Measurements from ENCODE around the gene NEUROG2. TPM values are rescaled to one million over a fixed set of nuclear protein-coding genes. Genes with fewer than 3 reads are reported as not detected.
"Not testable (repeated sequence)": the region's sequence is repeated elsewhere in the genome, so short reads cannot be mapped to it uniquely, and the experiment has no call there.

The NEUROG2 gene
- total RNA-seq, 1 experiment from 2014 or later = not detected

- POLR2A ChIA-PET = no interaction called here
- H3K4me3 Mint-ChIP-seq (ENCODE audit: unreplicated experiment) = no peak overlapping the region
- no peak for DNase-seq (ENCODE audit: unreplicated experiment)
- no peak overlapping the region for H3K27ac Mint-ChIP-seq (ENCODE audit: low read depth, unreplicated experiment)
- H3K36me3 Mint-ChIP-seq (ENCODE audit: insufficient read depth, unreplicated experiment) = no peaks in the 10 kb centered on the region
- H3K4me1 Mint-ChIP-seq (ENCODE audit: insufficient read depth, unreplicated experiment) = no peaks in the 10 kb centered on the region
- H3K27me3 Mint-ChIP-seq (ENCODE audit: insufficient read depth, unreplicated experiment) = no peaks in the 10 kb centered on the region
- no peak for TF ChIP-seq CTCF (IDR thresholded peaks at IDR 0.05; ENCODE audit: unreplicated experiment)
- intact Hi-C loops (cut with micrococcal nuclease) = loop anchor here (10.0 kb wide), 1 partner anchor 291 kb away; the partner anchor contains the start of gene AP1AR
- no peaks in the 10 kb centered on the region for H3K9me3 Mint-ChIP-seq (ENCODE audit: unreplicated experiment)
- BruUV-seq (replicated peaks) = no TSS peak
- CTCF ChIA-PET = interaction anchor here (0.9 to 6.3 kb wide), 4 partner anchors 9 to 201 kb away, joined by 3 to 77 read pairs (median 3); no protein-coding TSS in a partner anchor
Measured at GRCh38 chr4:112526061-112526460, 10.1 kb upstream of the NEUROG2 start.

GRCh38 chr4:112523764-112524505, 8.0 kb upstream of the NEUROG2 start:
- intact Hi-C loops (cut with micrococcal nuclease) = loop anchor here (1.0 to 10.0 kb wide), 5 partner anchors 81 to 425 kb away; partner anchors contain the start of gene AP1AR
- Mint-ChIP-seq H3K27me3 (ENCODE audit: insufficient read depth, unreplicated experiment) (peaks cover 20% of the 10 kb centered on the region), H3K27ac (ENCODE audit: low read depth, unreplicated experiment) (no peak overlapping the region), H3K4me3 (ENCODE audit: unreplicated experiment) (peak overlapping the region; percentile 69), H3K36me3 (ENCODE audit: insufficient read depth, unreplicated experiment) (no peaks in the 10 kb centered on the region), H3K9me3 (ENCODE audit: unreplicated experiment) (no peaks in the 10 kb centered on the region), H3K4me1 (ENCODE audit: insufficient read depth, unreplicated experiment) (no peaks in the 10 kb centered on the region)
- POLR2A ChIA-PET = interaction anchor here (0.9 to 1.2 kb wide), 2 partner anchors 8 to 458 kb away, joined by 3 to 6 read pairs; partner anchors contain the start of gene NEUROG2
- CTCF ChIA-PET = interaction anchor here (0.5 to 6.3 kb wide), 36 partner anchors 9 to 736 kb away, joined by 3 to 77 read pairs (median 4); partner anchors contain the start of gene NEUROG2
- BruUV-seq (replicated peaks) = no TSS peak
- DNase-seq (ENCODE audit: unreplicated experiment) = peak; percentile 62
- TF ChIP-seq CTCF (IDR thresholded peaks at IDR 0.05; ENCODE audit: unreplicated experiment) = peak; percentile 87

- H3K27ac Mint-ChIP-seq (ENCODE audit: low read depth, unreplicated experiment) = no peak overlapping the region
- DNase-seq (ENCODE audit: unreplicated experiment) = no peak
- H3K4me3 Mint-ChIP-seq (ENCODE audit: unreplicated experiment) = peak overlapping the region; percentile 69
- TF ChIP-seq CTCF (IDR thresholded peaks at IDR 0.05; ENCODE audit: unreplicated experiment) = no peak
- H3K27me3 Mint-ChIP-seq (ENCODE audit: insufficient read depth, unreplicated experiment) = peaks cover 28% of the 10 kb centered on the region
- intact Hi-C loops (cut with micrococcal nuclease) = loop anchor here (1.0 to 10.0 kb wide), 3 partner anchors 82 to 288 kb away; partner anchors contain the start of gene AP1AR
- H3K4me1 Mint-ChIP-seq (ENCODE audit: insufficient read depth, unreplicated experiment) = peaks cover under 1% of the 10 kb centered on the region
- no peaks in the 10 kb centered on the region for H3K36me3 Mint-ChIP-seq (ENCODE audit: insufficient read depth, unreplicated experiment)
- BruUV-seq (replicated peaks) = no TSS peak
- ChIA-PET POLR2A (interaction anchor here (0.9 to 1.2 kb wide), 2 partner anchors 7 to 457 kb away, joined by 3 to 6 read pairs; partner anchors contain the start of gene NEUROG2), CTCF (interaction anchor here (0.7 to 6.3 kb wide), 19 partner anchors 8 to 375 kb away, joined by 3 to 77 read pairs (median 5); partner anchors contain the start of gene NEUROG2)
- H3K9me3 Mint-ChIP-seq (ENCODE audit: unreplicated experiment) = no peaks in the 10 kb centered on the region
Measured at GRCh38 chr4:112523008-112523721, 7.2 kb upstream of the NEUROG2 start.

- H3K9me3 Mint-ChIP-seq (ENCODE audit: unreplicated experiment); H3K36me3 Mint-ChIP-seq (ENCODE audit: insufficient read depth, unreplicated experiment); H3K4me1 Mint-ChIP-seq (ENCODE audit: insufficient read depth, unreplicated experiment); POLR2A ChIA-PET; DNase-seq (ENCODE audit: unreplicated experiment); BruUV-seq (replicated peaks); H3K27ac Mint-ChIP-seq (ENCODE audit: low read depth, unreplicated experiment): not testable (repeated sequence)
- intact Hi-C loops (cut with micrococcal nuclease) = loop anchor here (2.0 to 10.0 kb wide), 2 partner anchors 82 to 288 kb away; partner anchors contain the start of gene AP1AR
- peaks cover 35% of the 10 kb centered on the region for H3K27me3 Mint-ChIP-seq (ENCODE audit: insufficient read depth, unreplicated experiment)
- peak overlapping the region; percentile 69 for H3K4me3 Mint-ChIP-seq (ENCODE audit: unreplicated experiment)
- CTCF ChIA-PET = interaction anchor here (0.6 to 6.3 kb wide), 13 partner anchors 8 to 563 kb away, joined by 3 to 77 read pairs (median 4); no protein-coding TSS in a partner anchor
Measured at GRCh38 chr4:112522431-112522830, 6.5 kb upstream of the NEUROG2 start.
